NCI-H1092 treated with DMSO at 0.1 percent for 48 hours (cell line): ENCODE measurements around the gene SLC22A7.

ENCODE experiments used
- DNase-seq: peaks from one replicate; lab custom pipeline; 2025; lab: John Stamatoyannopoulos, UW

SLC22A7 gene

GRCh38 chr6:43283905-43284304 is 14.2 kb upstream of the SLC22A7 start:
- DNase-seq: no peak

- DNase-seq: no peak
Observed at GRCh38 chr6:43284991-43285781, 12.9 kb upstream of the SLC22A7 start.

GRCh38 chr6:43285832-43286231 is 12.2 kb upstream of the SLC22A7 start:
- DNase-seq: no peak

GRCh38 chr6:43286456-43286979 is 11.5 kb upstream of the SLC22A7 start:
- DNase-seq: no peak

GRCh38 chr6:43286980-43287716 is 10.9 kb upstream of the SLC22A7 start:
- DNase-seq: no peak

- DNase-seq: no peak
Observed at GRCh38 chr6:43287717-43288679, 10.1 kb upstream of the SLC22A7 start.

- no peak for DNase-seq
Observed at GRCh38 chr6:43290339-43290904, 7.6 kb upstream of the SLC22A7 start.

- no peak for DNase-seq
Observed at GRCh38 chr6:43290905-43291355, 7.1 kb upstream of the SLC22A7 start.

GRCh38 chr6:43291708-43292107 is 6.4 kb upstream of the SLC22A7 start:
- DNase-seq: no peak

- DNase-seq: no peak
Observed at GRCh38 chr6:43292341-43292740, 5.7 kb upstream of the SLC22A7 start.

- no peak for DNase-seq
Observed at GRCh38 chr6:43292763-43293318, 5.2 kb upstream of the SLC22A7 start.

- DNase-seq: no peak
Observed at GRCh38 chr6:43293698-43294097, 4.4 kb upstream of the SLC22A7 start.

GRCh38 chr6:43294536-43294935 is 3.5 kb upstream of the SLC22A7 start:
- DNase-seq: no peak

- DNase-seq: no peak
Observed at GRCh38 chr6:43295456-43295855, 2.6 kb upstream of the SLC22A7 start.

- DNase-seq: no peak
Observed at GRCh38 chr6:43296780-43297497, 1.1 kb upstream of the SLC22A7 start.

- DNase-seq: no peak
Observed at GRCh38 chr6:43298565-43299337, 691 bp downstream of the SLC22A7 start.

- DNase-seq: no peak
Observed at GRCh38 chr6:43299338-43300293, 1.6 kb downstream of the SLC22A7 start.

GRCh38 chr6:43301081-43301870 is 3.2 kb downstream of the SLC22A7 start:
- DNase-seq: no peak
